ENCODE measurements around the gene CCDC190.
"Not testable (repeated sequence)": the region's sequence is repeated elsewhere in the genome, so short reads cannot be mapped to it uniquely, and the experiment has no call there.

CCDC190 gene

GRCh38 chr1:162861101-162861500 lies at the start of gene CCDC190:
Gene CCDC190 (minus strand): TSS chr1:162861175. CDS start chr1:162859646, 1,529 bp downstream.
- DNase-seq (ENCODE audit: low read depth, low spot score), result no peak

DNA sequence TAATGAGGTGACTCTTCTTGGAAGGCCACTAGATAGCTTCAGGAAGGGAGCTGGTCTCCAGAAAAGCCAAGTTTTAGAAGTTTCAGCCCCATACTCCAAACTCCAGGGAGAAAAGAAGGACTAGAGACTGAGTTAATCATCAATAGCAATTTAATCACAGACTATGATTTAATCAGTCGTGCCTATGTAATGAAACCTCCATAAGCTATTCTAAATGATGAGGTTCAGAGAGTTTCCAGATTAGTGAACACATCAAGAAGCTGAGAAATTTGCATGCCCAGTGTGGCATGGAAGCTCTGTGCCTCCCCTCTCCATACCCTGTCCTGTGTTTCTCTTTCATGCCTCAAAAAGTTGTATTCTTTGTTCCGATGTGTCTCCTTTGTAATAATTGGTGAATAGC lies 49.2 kb upstream of the CCDC190 start:
- no peak for DNase-seq (ENCODE audit: low read depth, low spot score)

DNA sequence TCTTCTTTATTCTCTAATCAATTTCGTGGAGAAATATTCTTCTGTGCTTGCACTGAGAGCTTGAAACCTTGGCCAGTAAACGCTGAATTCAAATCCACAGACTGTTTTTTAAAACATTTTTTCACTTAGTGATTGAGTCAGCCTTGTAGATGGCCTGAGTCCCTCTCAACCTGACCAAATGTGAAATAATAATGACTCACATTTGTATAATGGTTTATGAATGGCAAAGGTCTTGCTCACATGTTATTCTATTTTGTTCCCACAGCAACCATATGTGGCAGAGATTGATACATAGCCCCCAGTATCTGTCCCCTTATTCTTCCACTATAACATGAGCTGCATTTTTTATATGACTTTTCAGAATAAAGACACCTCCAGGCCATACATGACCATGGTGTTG lies 47.8 kb upstream of the CCDC190 start:
- DNase-seq (ENCODE audit: low read depth, low spot score), result no peak

DNA sequence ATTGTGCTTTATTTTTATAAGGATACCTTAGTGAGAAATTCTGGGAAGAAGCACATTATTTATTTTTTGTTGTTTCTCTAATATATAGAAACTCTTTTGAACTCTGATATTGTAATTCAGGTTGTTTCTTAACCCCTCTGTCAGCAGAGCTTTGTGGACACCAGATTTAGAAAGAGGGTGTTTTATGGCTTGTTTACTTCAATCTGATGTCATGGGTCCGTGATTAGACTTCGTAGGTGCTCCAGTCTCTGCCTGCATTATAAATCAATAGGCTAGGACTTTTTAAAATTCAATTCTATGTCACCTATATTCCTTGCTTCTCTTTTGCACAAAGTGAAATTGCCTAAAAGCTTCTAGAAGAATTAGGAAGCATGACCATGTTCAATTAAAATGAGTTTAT lies 47.3 kb upstream of the CCDC190 start:
- no peak for DNase-seq (ENCODE audit: low read depth, low spot score)

DNA sequence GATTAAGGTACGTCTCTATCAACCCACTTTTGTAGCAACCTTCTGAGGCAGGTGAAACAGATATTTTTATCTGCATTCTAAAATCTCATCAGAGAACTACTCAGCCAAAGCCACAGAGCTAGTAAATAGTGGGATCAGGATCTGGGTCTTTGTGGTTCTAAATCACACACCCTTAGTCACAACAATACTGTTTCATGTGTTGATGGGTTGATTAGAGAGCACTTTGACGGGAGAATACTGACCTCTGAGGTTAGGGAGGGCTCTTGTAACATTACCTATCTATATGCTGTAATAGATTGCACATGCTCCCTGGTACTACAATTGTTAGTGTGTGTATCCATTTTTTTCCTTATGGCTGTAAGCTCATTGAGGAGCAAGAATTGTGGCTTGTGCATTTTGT lies 45.5 kb upstream of the CCDC190 start:
- DNase-seq (ENCODE audit: low read depth, low spot score), result no peak

GRCh38 chr1:162905174-162906158 lies 44.5 kb upstream of the CCDC190 start:
- no peak for DNase-seq (ENCODE audit: low read depth, low spot score)

DNA sequence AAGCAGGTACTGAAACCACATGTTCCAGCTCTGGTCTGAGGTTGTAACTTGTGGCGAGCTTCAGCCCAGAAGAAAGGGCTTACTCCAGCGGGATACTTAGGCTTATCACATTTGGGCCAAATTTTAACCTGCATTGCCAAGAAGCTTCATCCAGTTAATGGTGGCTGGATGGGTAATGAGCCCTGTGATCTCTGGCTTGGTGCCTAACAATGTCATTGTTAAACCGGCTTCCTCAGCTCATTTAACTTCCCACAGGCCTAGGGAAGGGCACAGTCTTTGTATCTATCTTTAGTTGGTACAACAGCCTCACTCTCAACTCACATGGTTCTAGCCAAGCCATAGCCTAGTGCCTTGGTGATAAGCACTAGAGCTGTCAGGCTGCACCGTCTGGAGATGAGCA lies 43.6 kb upstream of the CCDC190 start:
- no peak for DNase-seq (ENCODE audit: low read depth, low spot score)

DNA sequence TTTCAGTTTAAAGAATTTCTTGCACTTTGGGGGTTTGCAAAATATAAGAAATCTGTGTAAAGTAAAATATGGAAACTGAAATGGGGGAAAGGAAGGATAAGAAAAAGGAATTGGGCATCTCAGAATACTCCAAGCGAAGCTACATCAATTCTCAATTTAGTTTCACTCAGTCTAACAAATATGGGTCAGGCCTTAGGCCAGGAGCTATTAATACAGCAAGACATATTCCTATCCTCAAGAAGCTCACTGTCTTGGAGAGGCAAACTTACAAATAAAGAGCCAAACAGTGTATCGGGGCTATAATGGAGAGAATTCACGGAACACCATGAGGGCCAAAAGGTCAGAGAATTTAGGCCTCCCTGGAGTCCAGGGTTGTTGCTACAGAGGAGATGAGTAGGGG lies 43.0 kb upstream of the CCDC190 start:
- DNase-seq (ENCODE audit: low read depth, low spot score), result no peak

DNA sequence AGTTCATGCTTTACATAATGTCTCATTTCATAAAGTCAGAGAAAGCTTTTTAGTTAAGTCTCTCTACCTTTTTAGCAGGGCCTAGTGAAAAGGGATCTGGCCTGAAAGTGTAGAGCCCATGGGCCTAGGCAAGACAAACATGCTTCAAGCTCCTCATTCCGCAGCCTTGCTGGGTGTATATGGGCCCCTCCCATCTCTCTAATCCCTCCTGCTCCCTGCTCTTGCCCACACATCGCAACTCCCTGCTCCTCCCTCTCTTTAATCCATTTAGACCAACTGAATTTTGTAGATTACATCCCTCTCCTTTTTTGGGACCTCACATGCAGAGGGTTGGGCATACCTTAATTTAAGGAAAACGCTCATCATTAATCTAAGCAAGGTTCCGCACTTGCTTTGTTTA lies 42.3 kb upstream of the CCDC190 start:
- DNase-seq (ENCODE audit: low read depth, low spot score), result no peak

DNA sequence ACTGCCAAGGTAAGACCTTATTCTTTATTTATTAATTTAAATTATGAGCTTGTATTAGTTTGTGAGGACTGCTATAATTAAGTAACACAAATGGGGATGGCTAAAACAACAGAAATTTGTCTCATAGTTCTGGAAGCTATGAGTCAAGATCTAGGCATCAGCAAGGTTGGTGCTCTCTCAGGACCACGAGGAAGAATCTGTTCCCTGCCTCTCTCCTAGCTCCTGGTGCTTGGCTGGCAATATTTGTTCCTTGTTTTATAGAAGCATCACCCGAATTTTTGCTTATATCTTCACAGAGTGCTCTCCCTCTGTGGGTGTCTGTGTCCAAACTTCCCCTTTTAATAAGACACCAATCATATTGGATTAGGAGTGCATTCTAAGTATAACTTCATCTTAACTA lies 41.4 kb upstream of the CCDC190 start:
- no peak for DNase-seq (ENCODE audit: low read depth, low spot score)

DNA sequence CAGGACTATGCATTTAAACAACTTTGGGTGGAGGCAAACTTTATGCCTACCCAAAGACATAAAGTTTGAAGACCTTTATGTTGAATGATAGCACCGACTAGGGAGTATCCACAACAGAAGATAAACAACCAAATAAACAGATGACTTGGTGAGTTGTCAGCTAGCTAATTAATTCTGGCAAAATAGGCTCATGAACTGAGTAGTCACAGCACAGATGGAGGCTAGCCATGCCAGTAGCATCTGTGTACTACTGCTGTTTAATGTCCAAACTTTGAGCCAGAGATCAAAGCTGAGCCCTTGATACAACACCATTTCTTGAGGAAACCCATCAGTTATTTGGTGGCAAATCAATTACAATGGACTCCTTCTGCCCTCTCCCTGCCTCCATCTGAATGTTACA lies 40.3 kb upstream of the CCDC190 start:
- no peak for DNase-seq (ENCODE audit: low read depth, low spot score)

- no peak for DNase-seq (ENCODE audit: low read depth, low spot score)
These were observed 38.6 kb upstream of the CCDC190 start for GRCh38 chr1:162899422-162900146.

DNA sequence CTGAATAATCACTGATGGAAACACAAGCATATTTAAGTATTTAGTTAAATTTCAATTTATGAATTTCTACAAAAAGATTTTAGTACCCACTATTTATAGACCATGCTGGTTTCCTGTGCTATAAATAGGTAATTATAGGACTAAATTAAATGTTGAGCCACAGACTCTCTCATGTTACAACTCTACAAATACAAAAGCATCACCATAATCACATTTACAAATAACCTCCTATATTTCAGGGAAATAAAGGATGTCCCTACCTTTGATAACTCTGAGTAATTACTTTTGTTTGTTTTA lies 32.6 kb upstream of the CCDC190 start:
- no peak for DNase-seq (ENCODE audit: low read depth, low spot score)

DNA sequence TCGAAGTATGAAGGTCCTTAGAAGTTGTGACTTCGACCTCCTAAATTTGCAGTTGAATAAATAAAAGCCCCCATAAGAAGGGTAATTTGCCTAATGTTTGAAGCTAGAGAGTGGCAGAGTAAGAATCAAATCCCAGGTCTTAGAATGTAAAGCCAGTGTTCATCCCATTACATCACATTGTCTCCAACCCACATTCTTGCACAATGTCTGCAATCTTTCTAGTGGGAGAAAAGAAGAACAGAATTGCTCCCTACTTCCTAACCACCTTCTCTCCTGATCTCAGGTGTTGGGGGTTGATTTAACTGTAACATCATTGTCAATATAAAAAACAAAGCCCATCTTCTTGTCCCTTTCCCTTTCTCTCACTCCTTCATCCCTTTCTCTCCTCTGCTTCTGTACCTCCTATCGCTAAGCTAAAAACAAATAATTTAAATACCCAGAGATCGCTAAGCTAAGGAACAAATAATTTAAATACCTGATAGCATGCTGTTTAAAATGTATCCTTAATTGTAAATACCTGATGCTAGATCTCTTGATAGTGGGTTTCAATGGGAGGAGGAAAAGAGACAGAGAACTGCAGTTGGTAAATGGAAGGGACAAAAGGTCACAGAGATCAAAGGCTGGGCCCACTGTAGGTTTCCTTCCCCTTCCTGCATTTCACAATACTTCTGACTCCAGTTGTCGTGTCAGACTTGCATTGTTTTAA lies 32.1 kb upstream of the CCDC190 start:
- DNase-seq (ENCODE audit: low read depth, low spot score), result no peak

- DNase-seq (ENCODE audit: low read depth, low spot score), result no peak
These were observed 29.0 kb upstream of the CCDC190 start for GRCh38 chr1:162889989-162890388.

- no peak for DNase-seq (ENCODE audit: low read depth, low spot score)
These were observed 25.7 kb upstream of the CCDC190 start for GRCh38 chr1:162886705-162887104.

- DNase-seq (ENCODE audit: low read depth, low spot score), result no peak
These were observed 24.3 kb upstream of the CCDC190 start for GRCh38 chr1:162885265-162885664.

- no peak for DNase-seq (ENCODE audit: low read depth, low spot score)
These were observed 23.9 kb upstream of the CCDC190 start for GRCh38 chr1:162884831-162885230.

DNA sequence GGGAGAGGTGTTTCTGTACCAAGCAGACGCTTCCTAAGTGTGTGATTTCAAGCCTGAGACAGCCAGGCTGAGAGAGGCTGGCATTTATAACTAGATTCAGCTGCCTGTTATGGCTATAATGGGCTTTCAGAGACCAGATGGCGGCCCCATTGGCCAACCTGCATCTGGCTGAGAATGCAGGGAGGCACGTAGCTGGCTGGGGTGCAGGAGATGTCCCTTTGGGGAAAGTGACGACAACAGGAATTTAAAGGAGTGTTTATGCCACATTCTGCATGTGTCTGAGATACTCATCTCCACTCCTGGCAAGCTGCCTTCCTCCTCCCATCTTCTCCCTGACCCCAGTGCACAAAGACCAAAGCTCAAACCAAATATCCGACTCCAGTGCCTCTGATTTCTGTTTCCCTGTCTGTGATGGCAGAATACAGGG lies 21.3 kb upstream of the CCDC190 start:
- no peak for DNase-seq (ENCODE audit: low read depth, low spot score)

DNA sequence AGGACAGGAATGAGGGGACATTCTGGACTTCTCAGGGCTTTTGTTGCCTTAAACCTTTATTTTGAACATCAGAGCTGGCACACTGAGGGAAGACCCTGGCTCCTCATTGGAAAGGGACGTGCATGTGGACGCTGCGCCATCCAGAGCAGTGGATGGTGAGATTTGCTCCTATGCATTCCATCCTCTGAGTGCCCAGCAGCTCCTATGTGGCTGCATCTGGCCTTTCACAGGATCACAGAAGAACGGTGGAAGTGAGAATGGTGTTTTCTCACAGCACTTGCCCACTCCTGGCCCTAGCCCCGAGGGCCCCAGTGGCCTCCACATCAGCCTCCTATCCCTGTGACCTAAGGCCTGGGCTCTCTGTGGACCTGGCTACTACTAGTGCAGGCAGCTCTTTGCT lies 20.6 kb upstream of the CCDC190 start:
- no peak for DNase-seq (ENCODE audit: low read depth, low spot score)

- not testable (repeated sequence) for DNase-seq (ENCODE audit: low read depth, low spot score)
These were observed 19.6 kb upstream of the CCDC190 start for GRCh38 chr1:162880617-162881016.

- no peak for DNase-seq (ENCODE audit: low read depth, low spot score)
These were observed 17.1 kb upstream of the CCDC190 start for GRCh38 chr1:162878000-162878596.
